Peyer's patch (tissue), 4 donors: ENCODE results near the gene ASIC4.

Experiments
- CTCF ChIP-seq, 6 experiments: fragments of 450-650 bp in 4 of 6; fragments of 200-600 bp in 2 of 6; sonication (generic) in 1 of 6; IDR thresholded peaks; one replicate each; pipeline ENCODE4 v1.5.1; 2017 to 2019; ENCODE audit warnings: antibody characterized with exemption in 6 of 6, mild to moderate bottlenecking in 3 of 6, moderate library complexity in 1 of 6
- POLR2A ChIP-seq, 2 donors: fragments of 450-650 bp; IDR thresholded peaks; one replicate each; pipeline ENCODE4 v1.5.1; 2017; ENCODE audit warnings: antibody characterized with exemption in 2 of 2, mild to moderate bottlenecking in 2 of 2, moderate library complexity in 2 of 2

GRCh38 chr2:219572237-219573001 is 58.1 kb downstream of the ASIC4 start, which contains the start of gene INHA:
- no peak for TF ChIP-seq CTCF (IDR thresholded peaks at IDR 0.05)
- no peak for TF ChIP-seq POLR2A (IDR thresholded peaks at IDR 0.05)
